Thoracic aorta (tissue), 2 donors: Measurements from ENCODE around the gene ALK. TPM values are rescaled to one million over a fixed set of nuclear protein-coding genes. Genes with fewer than 3 reads are reported as not detected.

Source experiments
- ATAC-seq: fragments of 150-250 bp; one replicate; pipeline ENCODE4 v1.8.0; 2017; ENCODE audit warnings: low read depth; ENCODE audit not compliant: insufficient number of reproducible peaks, low FRiP score
- DNase-seq: peaks from one replicate; pipeline ENCODE4 v3.0.0-alpha.2; 2020; ENCODE audit warnings: low spot score
- H3K27ac ChIP-seq, 2 donors: fragments of 200-600 bp; sonication (generic); 1 replicate in 1 of 2; 2 replicates in 1 of 2; pipeline ENCODE4 v1.5.1; 2016; ENCODE audit warnings: mild to moderate bottlenecking in 2 of 2, moderate library complexity in 2 of 2
- H3K27me3 ChIP-seq: fragments of 200-600 bp; sonication (generic); replicated peaks from 2 replicates; pipeline ENCODE4 v1.6.0; 2016; ENCODE audit warnings: mild to moderate bottlenecking; ENCODE audit not compliant: insufficient read depth
- H3K36me3 ChIP-seq: fragments of 200-600 bp; sonication (generic); one replicate; pipeline ENCODE4 v1.5.1; 2016
- H3K4me1 ChIP-seq, 2 donors: fragments of 200-600 bp; sonication (generic); 1 replicate in 1 of 2; 2 replicates in 1 of 2; pipeline versions ENCODE4 v1.5.1 to v1.6.0; 2016; ENCODE audit warnings: low read depth in 2 of 2, mild to moderate bottlenecking in 1 of 2; ENCODE audit not compliant: control insufficient read depth in 1 of 2
- H3K4me3 ChIP-seq: fragments of 200-600 bp; sonication (generic); 2 replicates; pipeline ENCODE4 v1.5.1; 2016; ENCODE audit warnings: mild to moderate bottlenecking
- H3K9me3 ChIP-seq: fragments of 200-600 bp; sonication (generic); 2 replicates; pipeline ENCODE4 v1.5.1; 2016
- total RNA-seq, 2 donors: library from RNA; depleted of rRNA; stranded (reverse); fragments of >200 nt; gene quantifications; one replicate each; pipeline versions ENCODE4 v1.1.0 to v1.2.3, GENCODE V29; 2016
- TF ChIP-seq, protein P1 (sequence below): fragments of 200-600 bp; sonication (generic); IDR thresholded peaks from one replicate; pipeline ENCODE4 v1.5.1; 2019; ENCODE audit warnings: antibody characterized with exemption

The ALK gene
- total RNA-seq, 2 donors from 2014 or later, result 2.0 TPM; not detected in 1

GRCh38 chr2:29766191-29766590 is 155.2 kb downstream of the ALK start:
- ATAC-seq, result no peak
- H3K27me3 ChIP-seq, result no peaks in the 10 kb centered on the region
- H3K9me3 ChIP-seq, result no peaks in the 10 kb centered on the region
- no peak overlapping the region for H3K27ac ChIP-seq
- H3K4me1 ChIP-seq, result no peaks in the 10 kb centered on the region
- H3K4me3 ChIP-seq, result no peak overlapping the region
- TF ChIP-seq, protein P1, sequence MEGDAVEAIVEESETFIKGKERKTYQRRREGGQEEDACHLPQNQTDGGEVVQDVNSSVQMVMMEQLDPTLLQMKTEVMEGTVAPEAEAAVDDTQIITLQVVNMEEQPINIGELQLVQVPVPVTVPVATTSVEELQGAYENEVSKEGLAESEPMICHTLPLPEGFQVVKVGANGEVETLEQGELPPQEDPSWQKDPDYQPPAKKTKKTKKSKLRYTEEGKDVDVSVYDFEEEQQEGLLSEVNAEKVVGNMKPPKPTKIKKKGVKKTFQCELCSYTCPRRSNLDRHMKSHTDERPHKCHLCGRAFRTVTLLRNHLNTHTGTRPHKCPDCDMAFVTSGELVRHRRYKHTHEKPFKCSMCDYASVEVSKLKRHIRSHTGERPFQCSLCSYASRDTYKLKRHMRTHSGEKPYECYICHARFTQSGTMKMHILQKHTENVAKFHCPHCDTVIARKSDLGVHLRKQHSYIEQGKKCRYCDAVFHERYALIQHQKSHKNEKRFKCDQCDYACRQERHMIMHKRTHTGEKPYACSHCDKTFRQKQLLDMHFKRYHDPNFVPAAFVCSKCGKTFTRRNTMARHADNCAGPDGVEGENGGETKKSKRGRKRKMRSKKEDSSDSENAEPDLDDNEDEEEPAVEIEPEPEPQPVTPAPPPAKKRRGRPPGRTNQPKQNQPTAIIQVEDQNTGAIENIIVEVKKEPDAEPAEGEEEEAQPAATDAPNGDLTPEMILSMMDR, result no peak
- H3K36me3 ChIP-seq, result no peaks in the 10 kb centered on the region
- no peak for DNase-seq

DNA sequence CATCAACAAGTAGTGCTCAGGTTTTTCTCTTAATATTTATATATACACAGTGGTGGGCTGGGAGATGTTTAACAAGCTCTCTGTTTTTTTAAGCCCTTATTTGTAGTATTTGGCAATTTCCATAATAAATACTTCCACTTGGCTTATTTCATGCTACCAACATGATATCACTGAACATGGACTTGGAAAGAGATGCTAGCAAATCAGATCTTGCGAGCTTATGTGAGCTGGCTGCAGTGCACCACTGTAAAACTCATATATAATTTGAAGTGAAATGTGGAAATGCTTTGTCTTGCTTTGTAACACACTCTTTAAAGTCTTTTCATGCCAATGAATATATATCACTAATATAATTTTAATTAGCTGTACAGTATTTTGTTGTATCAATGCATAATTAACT is 155.7 kb downstream of the ALK start:
- Histone ChIP-seq H3K27ac (no peak overlapping the region), H3K4me1 (no peaks in the 10 kb centered on the region), H3K9me3 (no peaks in the 10 kb centered on the region), H3K27me3 (no peaks in the 10 kb centered on the region), H3K4me3 (no peak overlapping the region), H3K36me3 (no peaks in the 10 kb centered on the region)
- no peak for DNase-seq
- ATAC-seq, result no peak
- TF ChIP-seq, protein P1, result no peak

DNA sequence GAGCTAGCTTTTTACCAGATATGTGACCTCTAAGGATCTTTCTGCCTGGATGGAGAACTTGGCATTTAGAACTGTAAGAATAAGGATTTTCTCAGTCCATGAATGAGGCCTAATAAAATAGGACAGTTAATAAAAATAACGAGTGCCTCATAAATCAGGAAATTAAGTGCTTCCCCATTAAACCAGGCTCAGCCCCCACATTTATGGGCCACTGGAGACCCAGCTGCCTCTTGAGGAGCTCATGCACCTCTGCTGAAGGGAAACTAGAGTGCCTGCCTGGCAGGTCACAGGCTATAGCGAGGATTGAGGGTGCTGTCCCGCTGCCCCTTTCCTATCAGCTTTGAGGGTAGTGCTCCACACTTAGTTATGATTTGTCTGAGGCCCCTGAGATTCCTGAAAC is 158.0 kb downstream of the ALK start:
- Histone ChIP-seq H3K4me1 (no peaks in the 10 kb centered on the region), H3K36me3 (no peaks in the 10 kb centered on the region), H3K27ac (no peak overlapping the region), H3K9me3 (no peaks in the 10 kb centered on the region), H3K4me3 (no peak overlapping the region), H3K27me3 (no peaks in the 10 kb centered on the region)
- TF ChIP-seq, protein P1, result no peak
- no peak for ATAC-seq
- no peak for DNase-seq

- Histone ChIP-seq H3K4me3 (no peak overlapping the region), H3K27ac (no peak overlapping the region), H3K4me1 (no peaks in the 10 kb centered on the region), H3K9me3 (no peaks in the 10 kb centered on the region), H3K36me3 (no peaks in the 10 kb centered on the region), H3K27me3 (no peaks in the 10 kb centered on the region)
- TF ChIP-seq, protein P1, result no peak
- ATAC-seq (no peak), DNase-seq (no peak)
These were observed 159.1 kb downstream of the ALK start for GRCh38 chr2:29762239-29762638.

DNA sequence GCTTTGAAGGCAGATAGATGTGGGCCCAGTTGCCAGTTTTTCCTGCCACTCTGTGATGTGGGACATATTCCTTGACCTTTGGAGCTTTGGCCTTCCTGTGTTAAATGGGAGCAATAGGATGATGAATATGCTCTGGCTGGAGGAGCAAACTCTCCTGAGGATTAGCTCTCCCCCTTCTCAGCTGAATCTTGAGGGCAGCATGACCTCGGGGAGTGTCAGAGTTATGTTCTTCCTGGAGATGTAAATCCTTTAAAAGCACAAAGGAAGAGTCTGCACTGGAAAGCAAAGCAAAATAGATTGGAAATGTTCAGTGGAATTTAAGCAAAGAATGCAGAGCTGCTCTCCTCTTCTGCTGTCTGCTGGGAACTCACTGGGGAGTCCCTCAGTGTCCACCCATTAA is 160.1 kb downstream of the ALK start:
- DNase-seq, result no peak
- TF ChIP-seq, protein P1, result no peak
- no peaks in the 10 kb centered on the region for H3K36me3 ChIP-seq
- no peak overlapping the region for H3K4me3 ChIP-seq
- H3K4me1 ChIP-seq, result no peaks in the 10 kb centered on the region
- no peaks in the 10 kb centered on the region for H3K9me3 ChIP-seq
- ATAC-seq, result no peak
- H3K27ac ChIP-seq, result no peak overlapping the region
- no peaks in the 10 kb centered on the region for H3K27me3 ChIP-seq
